Neural progenitor cell (in vitro differentiated cells): ENCODE data around the gene IQCC. TPM values are rescaled to one million over a fixed set of nuclear protein-coding genes. Genes with fewer than 3 reads are reported as not detected.

Source experiments
- DNase-seq: peaks from one replicate; pipeline ENCODE4 v3.0.0-alpha.2; 2016; ENCODE audit warnings: low spot score
- H2AFZ ChIP-seq: fragments of 200-600 bp; sonication (generic); replicated peaks from 2 replicates; pipeline ENCODE4 v1.6.1; 2016; ENCODE audit warnings: antibody characterized with exemption
- H3F3A ChIP-seq: fragments of 200-600 bp; sonication (generic); 2 replicates; pipeline ENCODE4 v1.6.1; 2016; ENCODE audit warnings: antibody characterized with exemption, low read depth
- H3K27ac ChIP-seq: fragments of 200-600 bp; sonication (generic); 2 replicates; pipeline ENCODE4 v1.5.1; 2016; ENCODE audit warnings: mild to moderate bottlenecking
- H3K27me3 ChIP-seq: fragments of 200-600 bp; sonication (generic); 2 replicates; pipeline ENCODE4 v1.6.1; 2016; ENCODE audit warnings: mild to moderate bottlenecking, moderate library complexity
- H3K36me3 ChIP-seq: fragments of 200-600 bp; sonication (generic); 2 replicates; pipeline ENCODE4 v1.5.1; 2016
- H3K4me1 ChIP-seq: fragments of 200-600 bp; sonication (generic); 2 replicates; pipeline ENCODE4 v1.6.1; 2016; ENCODE audit warnings: mixed run types
- H3K4me2 ChIP-seq: fragments of 200-600 bp; sonication (generic); 2 replicates; pipeline ENCODE4 v1.6.1; 2016
- H3K4me3 ChIP-seq: fragments of 200-600 bp; sonication (generic); 2 replicates; pipeline ENCODE4 v1.5.1; 2016
- H3K79me2 ChIP-seq: fragments of 200-600 bp; sonication (generic); 2 replicates; pipeline ENCODE4 v1.6.1; 2016; ENCODE audit warnings: low read depth
- H3K9ac ChIP-seq: fragments of 200-600 bp; sonication (generic); 2 replicates; pipeline ENCODE4 v1.6.1; 2016
- H3K9me3 ChIP-seq: fragments of 200-600 bp; sonication (generic); 2 replicates; pipeline ENCODE4 v1.5.1; 2016; ENCODE audit warnings: low read depth
- H4K20me1 ChIP-seq: fragments of 200-600 bp; sonication (generic); 2 replicates; pipeline ENCODE4 v1.6.1; 2016; ENCODE audit warnings: low read depth
- H3K27ac Mint-ChIP-seq: 3 replicates; pipeline ENCODE4 v1.8.0; 2021; ENCODE audit warnings: mixed read lengths
- H3K27me3 Mint-ChIP-seq: 2 replicates; pipeline ENCODE4 v1.8.0; 2022; ENCODE audit warnings: low read depth, mild to moderate bottlenecking, inconsistent platforms, moderate library complexity, mixed read lengths; ENCODE audit not compliant: insufficient read depth
- H3K36me3 Mint-ChIP-seq: 3 replicates; pipeline ENCODE4 v1.8.0; 2021; ENCODE audit warnings: mixed read lengths
- H3K4me1 Mint-ChIP-seq: 3 replicates; pipeline ENCODE4 v1.8.0; 2021; ENCODE audit warnings: mixed read lengths
- H3K4me3 Mint-ChIP-seq: 3 replicates; pipeline ENCODE4 v1.8.0; 2021; ENCODE audit warnings: mild to moderate bottlenecking, moderate library complexity, mixed read lengths
- H3K9me3 Mint-ChIP-seq: 3 replicates; pipeline ENCODE4 v1.8.0; 2020; ENCODE audit warnings: mixed read lengths
- CTCF ChIP-seq: fragments of 200-600 bp; sonication (generic); IDR thresholded peaks from 2 replicates; pipeline ENCODE4 v1.5.1; 2017; ENCODE audit warnings: antibody characterized with exemption, mild to moderate bottlenecking
- EZH2 ChIP-seq: fragments of 200-600 bp; sonication (generic); IDR thresholded peaks from 2 replicates; pipeline ENCODE4 v1.6.1; 2017; ENCODE audit warnings: antibody characterized with exemption, mild to moderate bottlenecking, moderate library complexity
- EZH2phosphoT487 ChIP-seq: fragments of 200-600 bp; sonication (generic); IDR thresholded peaks from 2 replicates; pipeline ENCODE4 v1.6.1; 2017; ENCODE audit warnings: antibody characterized with exemption
- total RNA-seq: library from RNA; depleted of rRNA; stranded (reverse); fragments of >200 nt; gene quantifications from 2 replicates; pipeline ENCODE4 v1.2.3, GENCODE V29; 2015; ENCODE audit warnings: low replicate concordance

The IQCC gene
- total RNA-seq, 1 donor from 2014 or later = 5.8 TPM

- H3K36me3 Mint-ChIP-seq = peaks cover 3% of the 10 kb centered on the region
- Histone ChIP-seq H3K9me3 (no peaks in the 10 kb centered on the region), H3K27ac (peak overlapping the region; percentile 68), H3K4me3 (peak overlapping the region; percentile 65), H3K36me3 (no peaks in the 10 kb centered on the region), H3K9ac (no peak overlapping the region), H3F3A (peaks cover 41% of the 10 kb centered on the region), H4K20me1 (peaks cover 3% of the 10 kb centered on the region), H3K4me1 (peaks cover 28% of the 10 kb centered on the region), H2AFZ (peak overlapping the region; percentile 66), H3K27me3 (no peaks in the 10 kb centered on the region), H3K4me2 (peak overlapping the region; percentile 97), H3K79me2 (peaks cover 36% of the 10 kb centered on the region)
- peak; percentile 99 for DNase-seq
- H3K27ac Mint-ChIP-seq = no peak overlapping the region
- peaks cover 24% of the 10 kb centered on the region for H3K4me1 Mint-ChIP-seq
- H3K4me3 Mint-ChIP-seq = peak overlapping the region; percentile 91
- TF ChIP-seq CTCF (peak; percentile 25), EZH2phosphoT487 (no peak), EZH2 (no peak)
- H3K27me3 Mint-ChIP-seq = peaks cover 7% of the 10 kb centered on the region
- H3K9me3 Mint-ChIP-seq = no peaks in the 10 kb centered on the region
Measured at GRCh38 chr1:32240140-32240951, 34.9 kb downstream of the IQCC start.

- H3K27ac Mint-ChIP-seq = no peak overlapping the region
- H3K4me1 Mint-ChIP-seq = peaks cover 24% of the 10 kb centered on the region
- Histone ChIP-seq H3K9ac (no peak overlapping the region), H2AFZ (peak overlapping the region; percentile 48), H3K4me2 (peak overlapping the region; percentile 97), H3F3A (peaks cover 41% of the 10 kb centered on the region), H3K79me2 (peaks cover 36% of the 10 kb centered on the region), H3K27ac (no peak overlapping the region), H3K36me3 (no peaks in the 10 kb centered on the region), H4K20me1 (no peaks in the 10 kb centered on the region), H3K4me3 (peak overlapping the region; percentile 65), H3K4me1 (peaks cover 28% of the 10 kb centered on the region), H3K27me3 (no peaks in the 10 kb centered on the region), H3K9me3 (no peaks in the 10 kb centered on the region)
- peaks cover 6% of the 10 kb centered on the region for H3K27me3 Mint-ChIP-seq
- no peaks in the 10 kb centered on the region for H3K9me3 Mint-ChIP-seq
- no peak for TF ChIP-seq CTCF
- peak overlapping the region; percentile 91 for H3K4me3 Mint-ChIP-seq
- peaks cover under 1% of the 10 kb centered on the region for H3K36me3 Mint-ChIP-seq
- peak; percentile 77 for DNase-seq
Measured at GRCh38 chr1:32241001-32241763, 35.7 kb downstream of the IQCC start.

- H3K27me3 ChIP-seq = no peaks in the 10 kb centered on the region
- no peaks in the 10 kb centered on the region for H3K36me3 ChIP-seq
- H3K4me3 ChIP-seq = peak overlapping the region; percentile 32
- peaks cover 45% of the 10 kb centered on the region for H3F3A ChIP-seq
- peaks cover 24% of the 10 kb centered on the region for H3K4me1 Mint-ChIP-seq
- no peaks in the 10 kb centered on the region for H3K9me3 ChIP-seq
- DNase-seq = peak; percentile 54
- H3K4me1 ChIP-seq = peaks cover 28% of the 10 kb centered on the region
- peaks cover 31% of the 10 kb centered on the region for H3K79me2 ChIP-seq
- H3K4me3 Mint-ChIP-seq = peak overlapping the region; percentile 91
- H4K20me1 ChIP-seq = no peaks in the 10 kb centered on the region
- H3K36me3 Mint-ChIP-seq = no peaks in the 10 kb centered on the region
- H3K9ac ChIP-seq = no peak overlapping the region
- TF ChIP-seq EZH2phosphoT487 (no peak), CTCF (no peak), EZH2 (no peak)
- H2AFZ ChIP-seq = no peak overlapping the region
- peaks cover 8% of the 10 kb centered on the region for H3K27me3 Mint-ChIP-seq
- H3K4me2 ChIP-seq = peak overlapping the region; percentile 73
- H3K9me3 Mint-ChIP-seq = no peaks in the 10 kb centered on the region
- H3K27ac ChIP-seq = no peak overlapping the region
- no peak overlapping the region for H3K27ac Mint-ChIP-seq
Measured at GRCh38 chr1:32242341-32242851, 36.9 kb downstream of the IQCC start.
